ENCODE measurements around the gene STXBP6.

DNA sequence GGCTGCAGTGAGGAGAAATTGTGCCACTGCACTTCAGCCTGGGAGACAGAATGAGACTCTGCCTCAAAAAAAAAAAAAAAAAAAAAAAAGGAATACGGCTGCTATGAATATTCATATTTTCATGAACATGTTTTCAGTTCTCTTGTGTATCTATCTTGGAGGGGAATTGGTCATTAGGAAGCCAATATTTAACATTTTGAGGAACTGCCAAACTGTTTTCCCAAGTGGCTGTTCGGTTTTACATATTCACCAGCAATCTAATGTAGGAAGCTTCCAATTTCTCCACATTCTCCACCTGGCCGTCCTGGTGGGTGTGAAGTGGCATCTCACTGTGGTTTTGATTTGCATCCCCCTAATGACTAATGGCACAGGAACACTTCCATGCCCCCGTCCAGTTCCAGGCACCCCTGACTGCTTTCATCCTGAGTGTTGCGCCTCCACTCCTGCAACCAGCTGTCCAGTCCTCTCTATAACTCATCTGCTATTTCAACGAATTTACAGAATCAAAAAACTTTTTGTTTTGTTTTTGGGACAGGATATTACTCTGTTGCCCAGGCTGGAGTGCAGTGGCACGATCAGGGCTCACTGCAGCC lies 5.7 kb downstream of the STXBP6 start:
- TF ChIP-seq, protein P1, sequence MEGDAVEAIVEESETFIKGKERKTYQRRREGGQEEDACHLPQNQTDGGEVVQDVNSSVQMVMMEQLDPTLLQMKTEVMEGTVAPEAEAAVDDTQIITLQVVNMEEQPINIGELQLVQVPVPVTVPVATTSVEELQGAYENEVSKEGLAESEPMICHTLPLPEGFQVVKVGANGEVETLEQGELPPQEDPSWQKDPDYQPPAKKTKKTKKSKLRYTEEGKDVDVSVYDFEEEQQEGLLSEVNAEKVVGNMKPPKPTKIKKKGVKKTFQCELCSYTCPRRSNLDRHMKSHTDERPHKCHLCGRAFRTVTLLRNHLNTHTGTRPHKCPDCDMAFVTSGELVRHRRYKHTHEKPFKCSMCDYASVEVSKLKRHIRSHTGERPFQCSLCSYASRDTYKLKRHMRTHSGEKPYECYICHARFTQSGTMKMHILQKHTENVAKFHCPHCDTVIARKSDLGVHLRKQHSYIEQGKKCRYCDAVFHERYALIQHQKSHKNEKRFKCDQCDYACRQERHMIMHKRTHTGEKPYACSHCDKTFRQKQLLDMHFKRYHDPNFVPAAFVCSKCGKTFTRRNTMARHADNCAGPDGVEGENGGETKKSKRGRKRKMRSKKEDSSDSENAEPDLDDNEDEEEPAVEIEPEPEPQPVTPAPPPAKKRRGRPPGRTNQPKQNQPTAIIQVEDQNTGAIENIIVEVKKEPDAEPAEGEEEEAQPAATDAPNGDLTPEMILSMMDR (IDR thresholded peaks at IDR 0.05 in 2 of 3, conservative IDR thresholded peaks at IDR 0.05 in 1 of 3; ENCODE audit: control insufficient read depth in 2 of 3, extremely low read depth in 1 of 3, insufficient read depth in 1 of 3, low read depth in 3 of 3, low read length in 3 of 3) = no peak
- TF ChIP-seq CHD1 (IDR thresholded peaks at IDR 0.05; ENCODE audit: low read depth, low read length) (no peak), MEF2A (IDR thresholded peaks at IDR 0.05; ENCODE audit: insufficient read depth, low read depth, low read length) (no peak), FOXK2 (IDR thresholded peaks at IDR 0.05) (no peak), MAX (IDR thresholded peaks at IDR 0.05; ENCODE audit: low read depth, low read length) (no peak), ZNF592 (IDR thresholded peaks at IDR 0.05) (no peak), TCF12 (IDR thresholded peaks at IDR 0.05; ENCODE audit: low read depth, low read length) (no peak), CEBPB (IDR thresholded peaks at IDR 0.05; ENCODE audit: borderline replicate concordance in 1 of 2, low read depth in 2 of 2, low read length in 2 of 2) (no peak), FOXM1 (IDR thresholded peaks at IDR 0.05; ENCODE audit: low read depth, low read length) (no peak)
- TF ChIP-seq, protein P2, sequence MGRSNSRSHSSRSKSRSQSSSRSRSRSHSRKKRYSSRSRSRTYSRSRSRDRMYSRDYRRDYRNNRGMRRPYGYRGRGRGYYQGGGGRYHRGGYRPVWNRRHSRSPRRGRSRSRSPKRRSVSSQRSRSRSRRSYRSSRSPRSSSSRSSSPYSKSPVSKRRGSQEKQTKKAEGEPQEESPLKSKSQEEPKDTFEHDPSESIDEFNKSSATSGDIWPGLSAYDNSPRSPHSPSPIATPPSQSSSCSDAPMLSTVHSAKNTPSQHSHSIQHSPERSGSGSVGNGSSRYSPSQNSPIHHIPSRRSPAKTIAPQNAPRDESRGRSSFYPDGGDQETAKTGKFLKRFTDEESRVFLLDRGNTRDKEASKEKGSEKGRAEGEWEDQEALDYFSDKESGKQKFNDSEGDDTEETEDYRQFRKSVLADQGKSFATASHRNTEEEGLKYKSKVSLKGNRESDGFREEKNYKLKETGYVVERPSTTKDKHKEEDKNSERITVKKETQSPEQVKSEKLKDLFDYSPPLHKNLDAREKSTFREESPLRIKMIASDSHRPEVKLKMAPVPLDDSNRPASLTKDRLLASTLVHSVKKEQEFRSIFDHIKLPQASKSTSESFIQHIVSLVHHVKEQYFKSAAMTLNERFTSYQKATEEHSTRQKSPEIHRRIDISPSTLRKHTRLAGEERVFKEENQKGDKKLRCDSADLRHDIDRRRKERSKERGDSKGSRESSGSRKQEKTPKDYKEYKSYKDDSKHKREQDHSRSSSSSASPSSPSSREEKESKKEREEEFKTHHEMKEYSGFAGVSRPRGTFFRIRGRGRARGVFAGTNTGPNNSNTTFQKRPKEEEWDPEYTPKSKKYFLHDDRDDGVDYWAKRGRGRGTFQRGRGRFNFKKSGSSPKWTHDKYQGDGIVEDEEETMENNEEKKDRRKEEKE (IDR thresholded peaks at IDR 0.05) = no peak
